B cell (primary cell): ENCODE data around the gene DENND5B. TPM values are rescaled to one million over a fixed set of nuclear protein-coding genes. Genes with fewer than 3 reads are reported as not detected.
A peak's percentile ranks its signal among the peaks of the same experiment; 100 is the strongest.

Experiments used
- ATAC-seq: fragments of 200-7000 bp; cut with Tn5 transposase; one replicate; pipeline ENCODE4 v1.10.0; 2021; ENCODE audit warnings: low read depth, mild to moderate bottlenecking, moderate number of reproducible peaks, moderate library complexity
- CTCF ChIA-PET: fragments of 350-600 bp; sonication (Branson Sonifier 250); formaldehyde crosslinking; loops from one replicate; lab custom pipeline; 2021; ENCODE audit warnings: antibody characterized with exemption, inconsistent platforms; lab: Charles Lee
- POLR2A ChIA-PET: fragments of 350-600 bp; sonication (Branson Sonifier 250); formaldehyde crosslinking; loops from one replicate; lab custom pipeline; 2021; ENCODE audit warnings: antibody characterized with exemption; lab: Charles Lee
- DNase-seq: peaks from one replicate; pipeline ENCODE4 v3.0.0; 2013
- H2AFZ ChIP-seq: 2 replicates; pipeline ENCODE4 v1.6.1; 2012; ENCODE audit warnings: mild to moderate bottlenecking, low read depth, low read length; ENCODE audit not compliant: insufficient read depth, poor library complexity, severe bottlenecking
- H3K27ac ChIP-seq, 2 donors: 1 replicate in 1 of 2; 2 replicates in 1 of 2; pipeline ENCODE4 v1.5.1; 2012 to 2013; ENCODE audit warnings: low read length in 2 of 2, mild to moderate bottlenecking in 2 of 2, moderate library complexity in 1 of 2
- H3K27me3 ChIP-seq, 4 experiments: fragments of 200-600 bp in 1 of 4; sonication (generic) in 1 of 4; replicated peaks in 1 of 4; 1 replicate in 2 of 4; 2 replicates in 2 of 4; pipeline versions ENCODE4 v1.6.1 to v1.7.0; 2013 to 2016; ENCODE audit warnings: low read length in 3 of 4, mild to moderate bottlenecking in 2 of 4, mixed read lengths in 1 of 4, moderate library complexity in 1 of 4; ENCODE audit not compliant: insufficient read depth in 4 of 4, control insufficient read depth in 3 of 4; ENCODE audit errors: control extremely low read depth in 1 of 4
- H3K36me3 ChIP-seq, 2 experiments: replicated peaks in 1 of 2; 1 replicate in 1 of 2; 2 replicates in 1 of 2; pipeline versions ENCODE4 v1.6.1 to v1.7.1; 2013; ENCODE audit warnings: low read length in 1 of 2; ENCODE audit not compliant: insufficient read depth in 2 of 2, control insufficient read depth in 1 of 2; ENCODE audit errors: control extremely low read depth in 1 of 2, extremely low read depth in 1 of 2
- H3K4me1 ChIP-seq, 2 donors: fragments of 200-600 bp in 1 of 2; sonication (generic) in 1 of 2; 1 replicate in 1 of 2; 2 replicates in 1 of 2; pipeline versions ENCODE4 v1.5.1 to v1.6.1; 2013 to 2017; ENCODE audit warnings: low read length in 2 of 2; ENCODE audit not compliant: control insufficient read depth in 2 of 2, insufficient read depth in 2 of 2
- H3K4me2 ChIP-seq: replicated peaks from 2 replicates; pipeline ENCODE3; 2012; ENCODE audit warnings: mild to moderate bottlenecking, low read depth, low read length; ENCODE audit not compliant: poor library complexity, severe bottlenecking
- H3K4me3 ChIP-seq, 5 experiments: fragments of 200-600 bp in 1 of 5; sonication (generic) in 1 of 5; 1 replicate in 3 of 5; 2 replicates in 2 of 5; pipeline versions ENCODE4 v1.5.1 to v1.7.0; 2011 to 2016; ENCODE audit warnings: low read length in 4 of 5, mild to moderate bottlenecking in 4 of 5, low read depth in 2 of 5, control low read depth in 1 of 5, moderate library complexity in 1 of 5; ENCODE audit not compliant: insufficient read depth in 1 of 5; ENCODE audit errors: control extremely low read depth in 1 of 5, extremely low read depth in 1 of 5
- H3K79me2 ChIP-seq: fragments of 200-600 bp; sonication (generic); one replicate; pipeline ENCODE4 v1.6.0; 2016; ENCODE audit warnings: low read length; ENCODE audit not compliant: control insufficient read depth, insufficient read depth
- H3K9ac ChIP-seq: fragments of 200-600 bp; sonication (generic); 2 replicates; pipeline ENCODE4 v1.6.1; 2017; ENCODE audit warnings: mild to moderate bottlenecking, low read length, moderate library complexity
- H3K9me3 ChIP-seq, 3 donors: one replicate each; pipeline versions ENCODE4 v1.6.1 to v1.7.1; 2013; ENCODE audit warnings: low read length in 2 of 3; ENCODE audit not compliant: control insufficient read depth in 2 of 3, insufficient read depth in 1 of 3; ENCODE audit errors: control extremely low read depth in 1 of 3
- H4K20me1 ChIP-seq: 2 replicates; pipeline ENCODE4 v1.6.0; 2012; ENCODE audit warnings: mild to moderate bottlenecking, low read length; ENCODE audit not compliant: insufficient read depth, control insufficient read depth, poor library complexity, severe bottlenecking
- H3K27ac Mint-ChIP-seq: one replicate; pipeline ENCODE4 v1.8.0; 2021; ENCODE audit warnings: mixed read lengths
- H3K27me3 Mint-ChIP-seq: one replicate; pipeline ENCODE4 v1.8.0; 2021; ENCODE audit warnings: mixed read lengths
- H3K4me1 Mint-ChIP-seq: one replicate; pipeline ENCODE4 v1.8.0; 2021; ENCODE audit warnings: mixed read lengths
- H3K4me3 Mint-ChIP-seq: one replicate; pipeline ENCODE4 v1.8.0; 2021; ENCODE audit warnings: mixed read lengths
- H3K9me3 Mint-ChIP-seq: one replicate; pipeline ENCODE4 v1.8.0; 2022; ENCODE audit warnings: mixed read lengths; ENCODE audit not compliant: insufficient read depth
- CTCF ChIP-seq: fragments of 200-600 bp; IDR thresholded peaks from one replicate; pipeline ENCODE4 v1.8.0; 2022; ENCODE audit warnings: antibody characterized with exemption, mild to moderate bottlenecking
- EZH2 ChIP-seq: IDR thresholded peaks from 2 replicates; pipeline ENCODE4 v1.6.1; 2012; ENCODE audit warnings: borderline replicate concordance, low read depth, mild to moderate bottlenecking, moderate library complexity, low read length; ENCODE audit not compliant: insufficient read depth, poor library complexity, severe bottlenecking
- WGBS: methylation state at CpG from one replicate; pipeline ENCODE4 v1.1.5; 2013; ENCODE audit warnings: missing lambda C conversion rate; ENCODE audit not compliant: insufficient coverage; 5-methylcytosine and 5-hydroxymethylcytosine counted together
- intact Hi-C: fragments of 100-400 bp; cut with micrococcal nuclease; formaldehyde crosslinking; loops from one replicate; pipeline ENCODE4 v1.10.0; 2022
- polyA plus RNA-seq: library from polyadenylated mRNA; depleted of rRNA; stranded (reverse); fragments of >200 nt; gene quantifications from 2 replicates; pipeline ENCODE4 v1.2.3, GENCODE V29; 2012
- total RNA-seq, 2 donors: library from RNA; stranded (reverse); fragments of 120-200 nt in 1 of 2; gene quantifications; 1 replicate in 1 of 2; 2 replicates in 1 of 2; pipeline versions ENCODE4 v1.2.3 to v1.2.4, GENCODE V29; 2013 to 2022

The DENND5B gene
- total and polyA plus RNA-seq, 2 donors (not counting 1 experiment from before 2014, with no cell fraction given), result 18.7 to 55.3 TPM

GRCh38 chr12:31478898-31479297, 112.0 kb downstream of the DENND5B start:
- Histone ChIP-seq H3K4me2 (no peak overlapping the region), H2AFZ (no peak overlapping the region), H3K4me1 (peaks cover 31 to 42% of the 10 kb centered on the region in 2 donors), H3K79me2 (peaks cover 20% of the 10 kb centered on the region), H3K9me3 (peaks cover 0 to 8% (median 0%) of the 10 kb centered on the region in 3 donors), H4K20me1 (peaks cover 16% of the 10 kb centered on the region), H3K36me3 (peaks cover 1 to 20% of the 10 kb centered on the region in 2 experiments), H3K4me3 (no peak overlapping the region), H3K9ac (no peak overlapping the region), H3K27me3 (no peaks in the 10 kb centered on the region), H3K27ac (peak overlapping the region in 1 of 2 donors; percentile 37)
- ChIA-PET CTCF (no interaction called here), POLR2A (no interaction called here)
- no peak for TF ChIP-seq CTCF
- WGBS, result no CpG with 5 or more reads among the region's 3 CpGs
- no peaks in the 10 kb centered on the region for H3K9me3 Mint-ChIP-seq
- H3K4me3 Mint-ChIP-seq, result no peak overlapping the region
- ATAC-seq, result no peak
- DNase-seq, result no peak
- H3K27me3 Mint-ChIP-seq, result no peaks in the 10 kb centered on the region
- H3K27ac Mint-ChIP-seq, result peak overlapping the region; percentile 17
- H3K4me1 Mint-ChIP-seq, result peaks cover 62% of the 10 kb centered on the region
- intact Hi-C loops, result loop anchor here (5.0 kb wide), 1 partner anchor 43 kb away; no protein-coding TSS in a partner anchor

- ChIA-PET CTCF (interaction anchor here (0.6 kb wide), 1 partner anchor 127 kb away, joined by 4 read pairs; no protein-coding TSS in a partner anchor), POLR2A (interaction anchor here (0.6 kb wide), 1 partner anchor 11 kb away, joined by 3 read pairs; no protein-coding TSS in a partner anchor)
- ATAC-seq (no peak), DNase-seq (no peak)
- Mint-ChIP-seq H3K27ac (no peak overlapping the region), H3K27me3 (no peaks in the 10 kb centered on the region), H3K4me1 (peaks cover 62% of the 10 kb centered on the region), H3K4me3 (no peak overlapping the region), H3K9me3 (no peaks in the 10 kb centered on the region)
- Histone ChIP-seq H3K27me3 (no peaks in the 10 kb centered on the region), H3K9ac (no peak overlapping the region), H3K79me2 (peaks cover 19% of the 10 kb centered on the region), H3K4me3 (no peak overlapping the region), H2AFZ (no peak overlapping the region), H3K9me3 (peaks cover 0 to 8% (median 0%) of the 10 kb centered on the region in 3 donors), H3K4me2 (no peak overlapping the region), H4K20me1 (peaks cover 16% of the 10 kb centered on the region), H3K27ac (peak overlapping the region in 1 of 2 donors; percentile 37), H3K4me1 (peaks cover 31 to 42% of the 10 kb centered on the region in 2 donors), H3K36me3 (peaks cover 1 to 20% of the 10 kb centered on the region in 2 experiments)
- no peak for TF ChIP-seq CTCF
- no peak for TF ChIP-seq EZH2
- intact Hi-C loops, result loop anchor here (5.0 kb wide), 1 partner anchor 44 kb away; no protein-coding TSS in a partner anchor
- WGBS, result 92% methylated on average over 1 of the region's 5 CpGs
Measured at GRCh38 chr12:31478425-31478824, 112.5 kb downstream of the DENND5B start.
